Neuronal stem cell (in vitro differentiated cells): Measurements from ENCODE around the gene OTULIN.

Source experiments
- DNase-seq: peaks from one replicate; pipeline ENCODE4 v3.0.0-alpha.2; 2013; ENCODE audit warnings: low spot score
- H2AFZ ChIP-seq: one replicate; pipeline ENCODE4 v1.6.1; 2013; ENCODE audit warnings: mild to moderate bottlenecking, low read length, inconsistent platforms
- H2AK5ac ChIP-seq: 2 replicates; pipeline ENCODE4 v1.6.1; 2013; ENCODE audit warnings: low read depth, mild to moderate bottlenecking, inconsistent platforms, low read length, moderate library complexity, mixed read lengths
- H2BK120ac ChIP-seq: 2 replicates; pipeline ENCODE4 v1.6.1; 2013; ENCODE audit warnings: low read depth, mild to moderate bottlenecking, inconsistent platforms, low read length, moderate library complexity, mixed read lengths
- H2BK12ac ChIP-seq: one replicate; pipeline ENCODE4 v1.6.1; 2013; ENCODE audit warnings: low read length, inconsistent platforms
- H2BK15ac ChIP-seq: 2 replicates; pipeline ENCODE4 v1.6.1; 2013; ENCODE audit warnings: mild to moderate bottlenecking, low read length, inconsistent platforms, mixed read lengths
- H2BK5ac ChIP-seq: one replicate; pipeline ENCODE4 v1.6.1; 2013; ENCODE audit warnings: inconsistent platforms, mild to moderate bottlenecking, low read length, moderate library complexity
- H3K14ac ChIP-seq: one replicate; pipeline ENCODE4 v1.6.1; 2013; ENCODE audit warnings: low read length, inconsistent platforms
- H3K18ac ChIP-seq: 2 replicates; pipeline ENCODE4 v1.6.1; 2013; ENCODE audit warnings: low read length, inconsistent platforms
- H3K23ac ChIP-seq: 2 replicates; pipeline ENCODE4 v1.6.1; 2013; ENCODE audit warnings: low read depth, mild to moderate bottlenecking, mixed read lengths, low read length, inconsistent platforms; ENCODE audit not compliant: poor library complexity
- H3K27ac ChIP-seq: replicated peaks from 3 replicates; pipeline ENCODE4 v1.5.1; 2013; ENCODE audit warnings: low read length, inconsistent platforms
- H3K27me3 ChIP-seq, 3 experiments: 2 replicates each; pipeline ENCODE4 v1.6.1; 2013; ENCODE audit warnings: low read length in 3 of 3, mild to moderate bottlenecking in 2 of 3, inconsistent platforms in 1 of 3, low read depth in 1 of 3, mixed read lengths in 1 of 3, moderate library complexity in 1 of 3; ENCODE audit not compliant: control insufficient read depth in 3 of 3, insufficient read depth in 3 of 3
- H3K36me3 ChIP-seq, 2 donors: replicated peaks in 1 of 2; 2 replicates each; pipeline ENCODE4 v1.6.1; 2013; ENCODE audit warnings: low read length in 2 of 2; ENCODE audit not compliant: control insufficient read depth in 2 of 2, insufficient read depth in 2 of 2
- H3K4ac ChIP-seq: 2 replicates; pipeline ENCODE4 v1.6.1; 2013; ENCODE audit warnings: inconsistent platforms, mild to moderate bottlenecking, low read length, moderate library complexity
- H3K4me1 ChIP-seq, 2 donors: 1 replicate in 1 of 2; 2 replicates in 1 of 2; pipeline ENCODE4 v1.6.1; 2013; ENCODE audit warnings: low read length in 2 of 2, low read depth in 1 of 2; ENCODE audit not compliant: control insufficient read depth in 2 of 2, insufficient read depth in 1 of 2
- H3K4me2 ChIP-seq: one replicate; pipeline ENCODE4 v1.6.1; 2013; ENCODE audit warnings: mild to moderate bottlenecking, low read length, inconsistent platforms; ENCODE audit not compliant: insufficient read depth, poor library complexity, severe bottlenecking
- H3K4me3 ChIP-seq, 2 donors: 2 replicates each; pipeline ENCODE4 v1.5.1; 2013; ENCODE audit warnings: low read length in 2 of 2, mild to moderate bottlenecking in 2 of 2, inconsistent platforms in 1 of 2, moderate library complexity in 1 of 2
- H3K79me1 ChIP-seq: one replicate; pipeline ENCODE4 v1.6.1; 2013; ENCODE audit warnings: low read depth, mild to moderate bottlenecking, inconsistent platforms, low read length, moderate library complexity
- H3K9ac ChIP-seq: one replicate; pipeline ENCODE4 v1.6.1; 2013; ENCODE audit warnings: mild to moderate bottlenecking, low read depth, low read length, inconsistent platforms; ENCODE audit not compliant: poor library complexity
- H3K9me3 ChIP-seq, 2 donors: replicated peaks in 1 of 2; 2 replicates each; pipeline versions ENCODE3 to v1.6.1; 2013; ENCODE audit warnings: low read length in 2 of 2, mild to moderate bottlenecking in 2 of 2, inconsistent platforms in 1 of 2, low read depth in 1 of 2, mixed read lengths in 1 of 2, moderate library complexity in 1 of 2; ENCODE audit not compliant: control insufficient read depth in 2 of 2, insufficient read depth in 1 of 2
- H4K8ac ChIP-seq: one replicate; pipeline ENCODE4 v1.6.1; 2013; ENCODE audit warnings: low read depth, mild to moderate bottlenecking, inconsistent platforms, low read length, moderate library complexity
- H4K91ac ChIP-seq: one replicate; pipeline ENCODE4 v1.6.1; 2013; ENCODE audit warnings: low read length, low read depth, mild to moderate bottlenecking, inconsistent platforms; ENCODE audit not compliant: poor library complexity
- WGBS, 2 donors: extraction: QIAGEN DNeasy Blood & Tissue Kit; methylation state at CpG; one replicate each; pipeline ENCODE4 v1.1.7; 2013; ENCODE audit warnings: missing lambda C conversion rate in 2 of 2, mixed read lengths in 1 of 2; ENCODE audit not compliant: insufficient read length in 2 of 2, insufficient replicate concordance in 1 of 2; ENCODE audit errors: extremely low coverage in 2 of 2; 5-methylcytosine and 5-hydroxymethylcytosine counted together

Gene OTULIN

DNA sequence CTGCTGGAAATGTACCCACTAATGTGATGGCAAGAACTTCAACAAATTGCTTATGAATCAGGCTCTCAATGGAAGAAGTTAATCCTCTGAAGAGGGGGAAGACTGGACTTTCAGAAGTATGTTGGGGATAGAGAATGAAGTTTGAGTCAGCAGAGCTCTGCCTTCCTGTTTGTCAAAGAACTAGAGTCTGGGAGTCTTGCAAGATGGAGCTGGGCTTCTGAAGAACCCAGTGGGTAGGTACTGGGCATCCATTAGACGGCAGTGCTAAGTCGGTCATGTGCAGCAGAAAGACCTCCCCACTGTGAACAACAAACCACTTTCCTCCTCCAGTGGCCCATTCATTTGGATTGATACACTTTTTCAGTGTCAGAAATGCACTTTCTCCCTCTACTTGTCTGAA, 34.6 kb downstream of the OTULIN start:
- no peak overlapping the region for H3K23ac ChIP-seq
- H3K36me3 ChIP-seq = peaks cover 17 to 94% of the 10 kb centered on the region in 2 donors
- H3K9ac ChIP-seq = no peak overlapping the region
- H2AFZ ChIP-seq = no peak overlapping the region
- H3K14ac ChIP-seq = no peak overlapping the region
- H2BK120ac ChIP-seq = no peak overlapping the region
- H2BK5ac ChIP-seq = no peak overlapping the region
- DNase-seq = no peak
- H3K4ac ChIP-seq = no peak overlapping the region
- no peak overlapping the region for H4K8ac ChIP-seq
- H2AK5ac ChIP-seq = no peak overlapping the region
- H3K4me1 ChIP-seq = no peaks in the 10 kb centered on the region
- H4K91ac ChIP-seq = no peak overlapping the region
- peaks cover 3% of the 10 kb centered on the region for H3K79me1 ChIP-seq
- H3K9me3 ChIP-seq = no peaks in the 10 kb centered on the region
- H3K27ac ChIP-seq = no peak overlapping the region
- WGBS, 2 donors = no CpG with 5 or more reads among the region's 2 CpGs
- H2BK15ac ChIP-seq = no peak overlapping the region
- no peak overlapping the region for H3K4me2 ChIP-seq
- H3K27me3 ChIP-seq = no peaks in the 10 kb centered on the region
- no peak overlapping the region for H2BK12ac ChIP-seq
- no peak overlapping the region for H3K18ac ChIP-seq
- no peak overlapping the region for H3K4me3 ChIP-seq

DNA sequence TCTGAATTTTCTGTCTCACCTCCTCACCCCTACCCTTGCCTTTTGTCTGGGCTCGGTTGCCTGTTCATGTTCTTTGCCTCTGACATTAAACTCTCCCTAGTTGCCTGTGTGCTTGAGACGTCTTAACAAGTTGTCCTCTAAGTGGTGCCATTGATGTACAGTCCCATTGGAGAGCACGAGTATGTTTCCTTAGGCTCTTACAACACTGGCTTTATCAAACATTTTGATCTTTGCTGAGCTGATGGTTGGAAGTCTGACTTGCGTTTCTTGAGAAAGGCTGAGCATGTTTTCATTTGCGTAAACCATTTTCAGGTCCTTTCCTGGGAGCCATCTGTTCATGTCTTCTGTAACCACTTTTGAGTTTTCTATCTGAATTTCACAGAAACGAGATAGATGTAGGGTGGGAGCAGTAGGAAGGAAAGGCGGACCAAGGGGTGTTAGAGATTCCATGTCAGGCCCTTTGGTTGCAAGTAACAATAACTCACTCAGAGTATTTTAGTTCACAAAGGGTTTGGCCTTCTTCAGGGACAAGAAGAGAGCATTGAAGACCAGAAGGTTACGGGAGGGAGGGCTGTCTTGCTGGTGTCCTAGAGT, 35.4 kb downstream of the OTULIN start:
- H2BK12ac ChIP-seq = no peak overlapping the region
- H3K9ac ChIP-seq = no peak overlapping the region
- no peak overlapping the region for H3K18ac ChIP-seq
- H3K4me2 ChIP-seq = no peak overlapping the region
- H2AFZ ChIP-seq = no peak overlapping the region
- H4K8ac ChIP-seq = no peak overlapping the region
- H3K23ac ChIP-seq = no peak overlapping the region
- WGBS, 2 donors = no CpG with 5 or more reads among the region's 8 CpGs
- no peak overlapping the region for H3K4me3 ChIP-seq
- H3K4me1 ChIP-seq = no peaks in the 10 kb centered on the region
- peaks cover 3% of the 10 kb centered on the region for H3K79me1 ChIP-seq
- no peak overlapping the region for H4K91ac ChIP-seq
- H2BK5ac ChIP-seq = no peak overlapping the region
- H3K4ac ChIP-seq = no peak overlapping the region
- H3K27ac ChIP-seq = no peak overlapping the region
- H2BK120ac ChIP-seq = no peak overlapping the region
- H2BK15ac ChIP-seq = no peak overlapping the region
- peaks cover 17 to 91% of the 10 kb centered on the region in 2 donors for H3K36me3 ChIP-seq
- H3K14ac ChIP-seq = no peak overlapping the region
- H3K9me3 ChIP-seq = no peaks in the 10 kb centered on the region
- H3K27me3 ChIP-seq = no peaks in the 10 kb centered on the region
- DNase-seq = no peak
- no peak overlapping the region for H2AK5ac ChIP-seq

DNA sequence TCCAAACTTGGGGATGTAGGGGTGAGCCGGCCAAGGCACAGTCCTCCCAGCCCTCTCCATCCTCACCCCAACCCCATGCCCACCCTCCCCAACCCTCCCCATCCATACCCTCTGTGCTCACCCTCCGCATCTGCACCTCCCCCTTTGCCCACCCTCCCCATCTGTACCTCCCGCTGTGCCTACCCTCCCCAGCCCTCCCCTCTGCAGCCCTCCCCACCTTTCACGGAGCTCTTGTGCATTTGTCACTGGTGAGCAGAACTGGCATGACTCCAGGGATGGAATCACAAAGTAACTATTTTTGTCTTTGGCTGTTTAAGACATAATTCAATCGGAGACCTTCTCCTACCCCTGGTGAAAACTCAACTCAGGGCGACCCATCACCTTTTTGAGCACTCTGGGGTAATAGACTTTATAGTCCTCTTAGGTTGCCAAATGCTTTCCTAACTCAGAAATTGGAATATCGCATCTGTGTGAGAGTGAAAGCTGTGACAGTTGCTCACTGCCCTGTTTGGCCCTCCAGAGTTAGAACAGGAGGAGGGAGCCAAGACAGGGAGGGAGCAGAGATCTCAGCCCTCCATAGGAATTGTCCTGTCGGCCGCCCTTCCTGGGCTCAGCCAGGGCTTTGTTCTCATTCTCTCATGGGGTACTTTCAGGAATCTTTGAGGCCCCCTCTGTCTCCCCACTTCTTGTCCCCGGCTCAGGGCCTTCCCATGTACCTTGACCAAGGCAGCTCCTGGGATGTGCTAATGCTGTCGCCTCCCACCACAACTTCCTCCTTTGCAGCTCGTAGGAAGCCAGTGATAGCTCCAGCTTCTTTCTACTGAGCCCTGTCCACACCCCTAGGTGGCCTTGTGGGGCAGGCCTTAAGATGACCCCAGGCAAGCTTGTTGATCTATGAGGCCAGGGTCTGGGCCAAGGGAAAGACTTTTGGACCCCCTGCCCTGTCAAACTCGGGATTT, 36.2 kb downstream of the OTULIN start:
- DNase-seq = no peak
- peaks cover 20 to 91% of the 10 kb centered on the region in 2 donors for H3K36me3 ChIP-seq

GRCh38 chr5:14701556-14701955, 37.0 kb downstream of the OTULIN start:
- Histone ChIP-seq H3K4me2 (no peak overlapping the region), H2BK5ac (no peak overlapping the region), H3K79me1 (peaks cover 3% of the 10 kb centered on the region), H3K18ac (no peak overlapping the region), H3K4me3 (no peak overlapping the region), H2BK120ac (no peak overlapping the region), H4K91ac (no peak overlapping the region), H2BK12ac (no peak overlapping the region), H3K27me3 (no peaks in the 10 kb centered on the region), H4K8ac (no peak overlapping the region), H2AK5ac (no peak overlapping the region), H3K23ac (no peak overlapping the region), H3K4me1 (no peaks in the 10 kb centered on the region), H2AFZ (no peak overlapping the region), H3K14ac (no peak overlapping the region), H3K36me3 (peaks cover 20 to 86% of the 10 kb centered on the region in 2 donors), H2BK15ac (no peak overlapping the region), H3K9ac (no peak overlapping the region), H3K27ac (no peak overlapping the region), H3K4ac (no peak overlapping the region), H3K9me3 (no peaks in the 10 kb centered on the region)
- no peak for DNase-seq
- no CpG with 5 or more reads among the region's 10 CpGs for WGBS, 2 donors

More for the DNA sequence above, 36.2 kb downstream of the OTULIN start:
- Histone ChIP-seq H4K8ac (no peak overlapping the region), H3K23ac (no peak overlapping the region), H3K4me2 (no peak overlapping the region), H2BK15ac (no peak overlapping the region), H3K18ac (no peak overlapping the region), H3K4me3 (no peak overlapping the region), H3K9ac (no peak overlapping the region), H4K91ac (no peak overlapping the region), H2BK120ac (no peak overlapping the region), H3K27ac (no peak overlapping the region), H3K4me1 (no peaks in the 10 kb centered on the region), H2AK5ac (no peak overlapping the region), H3K79me1 (peaks cover 3% of the 10 kb centered on the region), H3K27me3 (no peaks in the 10 kb centered on the region), H3K4ac (no peak overlapping the region), H3K14ac (no peak overlapping the region), H2AFZ (no peak overlapping the region), H3K9me3 (no peaks in the 10 kb centered on the region), H2BK12ac (no peak overlapping the region), H2BK5ac (no peak overlapping the region)
- WGBS, 2 donors = no CpG with 5 or more reads among the region's 13 CpGs
